Trophoblast cell (in vitro differentiated cells and primary cell): ENCODE measurements around the gene CENPE.

Experiments used
- DNase-seq, 2 donors: peaks; one replicate each; pipeline ENCODE4 v3.0.0-alpha.2; 2016
- H2AFZ ChIP-seq: 2 replicates; pipeline ENCODE4 v1.6.1; 2013; ENCODE audit warnings: low read length, moderate library complexity, mild to moderate bottlenecking; ENCODE audit not compliant: insufficient read depth, poor library complexity
- H2AK5ac ChIP-seq: 2 replicates; pipeline ENCODE4 v1.6.1; 2013; ENCODE audit warnings: mild to moderate bottlenecking, low read length
- H2BK120ac ChIP-seq: 2 replicates; pipeline ENCODE4 v1.6.1; 2013; ENCODE audit warnings: low read length, mild to moderate bottlenecking, moderate library complexity; ENCODE audit not compliant: insufficient read depth, poor library complexity
- H2BK12ac ChIP-seq: 2 replicates; pipeline ENCODE4 v1.6.1; 2013; ENCODE audit warnings: mild to moderate bottlenecking, low read length, moderate library complexity
- H2BK5ac ChIP-seq: 2 replicates; pipeline ENCODE4 v1.6.1; 2013; ENCODE audit warnings: low read length, low read depth, moderate library complexity, mild to moderate bottlenecking; ENCODE audit not compliant: poor library complexity
- H3K14ac ChIP-seq: 2 replicates; pipeline ENCODE4 v1.6.1; 2013; ENCODE audit warnings: mild to moderate bottlenecking, low read length
- H3K18ac ChIP-seq: 2 replicates; pipeline ENCODE4 v1.6.1; 2013; ENCODE audit warnings: mild to moderate bottlenecking, low read length
- H3K23ac ChIP-seq: 2 replicates; pipeline ENCODE4 v1.6.1; 2013; ENCODE audit warnings: low read length
- H3K27ac ChIP-seq: 2 replicates; pipeline ENCODE4 v1.5.1; 2013; ENCODE audit warnings: low read depth, mild to moderate bottlenecking, inconsistent platforms, low read length, moderate library complexity
- H3K27me3 ChIP-seq: 2 replicates; pipeline ENCODE4 v1.6.1; 2013; ENCODE audit warnings: inconsistent platforms, mild to moderate bottlenecking, low read length, moderate library complexity; ENCODE audit not compliant: insufficient read depth
- H3K36me3 ChIP-seq, 2 experiments: 1 replicate in 1 of 2; 2 replicates in 1 of 2; pipeline ENCODE4 v1.6.1; 2013; ENCODE audit warnings: low read length in 2 of 2, mild to moderate bottlenecking in 2 of 2, moderate library complexity in 1 of 2; ENCODE audit not compliant: insufficient read depth in 2 of 2, control insufficient read depth in 1 of 2
- H3K4ac ChIP-seq: 2 replicates; pipeline ENCODE4 v1.6.1; 2013; ENCODE audit warnings: low read depth, mild to moderate bottlenecking, low read length, moderate library complexity
- H3K4me1 ChIP-seq, 2 experiments: 1 replicate in 1 of 2; 2 replicates in 1 of 2; pipeline ENCODE4 v1.6.1; 2013; ENCODE audit warnings: low read length in 2 of 2, mild to moderate bottlenecking in 2 of 2, moderate library complexity in 1 of 2; ENCODE audit not compliant: insufficient read depth in 2 of 2, control insufficient read depth in 1 of 2
- H3K4me2 ChIP-seq: 2 replicates; pipeline ENCODE4 v1.6.1; 2013; ENCODE audit warnings: inconsistent platforms, mild to moderate bottlenecking, low read length, moderate library complexity
- H3K4me3 ChIP-seq: 2 replicates; pipeline ENCODE4 v1.5.1; 2013; ENCODE audit warnings: mild to moderate bottlenecking, low read depth, low read length, inconsistent platforms
- H3K79me1 ChIP-seq: one replicate; pipeline ENCODE4 v1.6.1; 2013; ENCODE audit warnings: low read length
- H3K79me2 ChIP-seq: 2 replicates; pipeline ENCODE4 v1.6.1; 2013; ENCODE audit warnings: low read length, mild to moderate bottlenecking; ENCODE audit not compliant: control insufficient read depth, insufficient read depth, poor library complexity
- H3K9ac ChIP-seq: 2 replicates; pipeline ENCODE4 v1.6.1; 2013; ENCODE audit warnings: mild to moderate bottlenecking, low read length
- H3K9me3 ChIP-seq: 2 replicates; pipeline ENCODE4 v1.6.1; 2013; ENCODE audit warnings: low read depth, mild to moderate bottlenecking, control low read depth, inconsistent platforms, low read length; ENCODE audit not compliant: insufficient read depth
- H4K12ac ChIP-seq: 2 replicates; pipeline ENCODE4 v1.6.1; 2013; ENCODE audit warnings: low read depth, mild to moderate bottlenecking, low read length, moderate library complexity
- H4K8ac ChIP-seq: 2 replicates; pipeline ENCODE4 v1.6.1; 2013; ENCODE audit warnings: low read depth, mild to moderate bottlenecking, low read length, moderate library complexity
- H4K91ac ChIP-seq: one replicate; pipeline ENCODE4 v1.6.1; 2013; ENCODE audit warnings: low read depth, mild to moderate bottlenecking, low read length, moderate library complexity
- WGBS: extraction: QIAGEN DNeasy Blood & Tissue Kit; methylation state at CpG from one replicate; pipeline ENCODE4 v1.1.7; 2013; ENCODE audit warnings: missing lambda C conversion rate; ENCODE audit not compliant: insufficient read length, insufficient coverage; ENCODE audit errors: extremely low coverage; 5-methylcytosine and 5-hydroxymethylcytosine counted together

CENPE gene

DNA sequence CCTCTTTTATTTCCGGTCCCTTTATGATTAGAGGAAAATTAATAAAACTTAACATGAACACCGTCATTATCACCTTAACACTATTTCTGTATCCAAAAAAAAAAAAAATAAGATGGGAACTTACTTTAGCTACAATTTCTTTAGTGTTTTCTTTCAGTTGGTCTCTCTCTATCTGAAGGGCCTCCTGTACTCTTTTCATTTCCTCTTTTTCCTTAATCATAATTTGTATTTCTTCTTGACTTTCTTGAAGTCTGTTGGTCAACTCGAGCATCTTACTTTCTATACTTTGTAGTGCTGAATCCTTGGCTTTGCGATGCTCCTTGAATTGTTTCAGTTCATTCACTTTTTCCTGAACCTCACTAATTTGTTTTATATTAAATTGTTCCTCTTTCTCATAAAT lies 53.2 kb downstream of the CENPE start:
- H3K4me2 ChIP-seq: no peak overlapping the region
- H2BK120ac ChIP-seq: no peak overlapping the region
- no peak overlapping the region for H2AFZ ChIP-seq

DNA sequence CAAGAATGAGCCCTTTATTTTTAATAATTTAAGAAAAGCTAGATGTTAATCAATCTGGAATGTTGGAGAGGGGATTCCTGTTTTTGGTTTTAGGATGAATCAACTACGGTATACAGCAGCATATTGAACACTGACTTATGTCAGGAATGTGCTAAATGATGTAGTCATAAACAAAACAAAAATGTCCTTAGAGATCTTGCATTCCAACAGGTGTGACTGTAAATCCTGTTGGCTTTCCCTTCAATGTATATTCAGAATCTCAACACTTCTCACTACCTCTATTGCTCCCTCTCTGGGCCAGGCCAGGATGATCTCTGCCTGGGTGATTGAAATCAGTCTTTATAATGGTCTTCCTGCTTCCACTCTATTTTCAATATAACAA lies 60.7 kb downstream of the CENPE start:
- Histone ChIP-seq H3K79me1 (no peaks in the 10 kb centered on the region), H2BK120ac (no peak overlapping the region), H2AK5ac (no peak overlapping the region), H3K36me3 (peaks cover 0 to 12% of the 10 kb centered on the region in 2 experiments), H4K91ac (no peak overlapping the region), H3K9ac (no peak overlapping the region), H3K4me3 (no peak overlapping the region), H3K9me3 (no peaks in the 10 kb centered on the region), H3K14ac (no peak overlapping the region), H2BK12ac (no peak overlapping the region), H2BK5ac (no peak overlapping the region), H3K27me3 (no peaks in the 10 kb centered on the region), H3K27ac (no peak overlapping the region), H2AFZ (no peak overlapping the region), H3K23ac (no peak overlapping the region), H4K12ac (no peak overlapping the region), H3K4ac (no peak overlapping the region), H3K79me2 (no peaks in the 10 kb centered on the region), H3K4me2 (no peak overlapping the region), H3K18ac (no peak overlapping the region), H3K4me1 (no peaks in the 10 kb centered on the region), H4K8ac (no peak overlapping the region)
- no CpG with 5 or more reads among the region's 1 CpG for WGBS
- peak in 1 of 2 donors; percentile 67 for DNase-seq

More for the DNA sequence above, 53.2 kb downstream of the CENPE start:
- Histone ChIP-seq H3K79me1 (no peaks in the 10 kb centered on the region), H4K12ac (no peak overlapping the region), H2BK12ac (no peak overlapping the region), H2AK5ac (no peak overlapping the region), H2BK5ac (no peak overlapping the region), H3K23ac (no peak overlapping the region), H3K14ac (no peak overlapping the region), H3K18ac (no peak overlapping the region), H3K36me3 (peaks cover 5 to 6% of the 10 kb centered on the region in 2 experiments), H3K4ac (no peak overlapping the region), H3K4me3 (no peak overlapping the region), H3K4me1 (no peaks in the 10 kb centered on the region), H4K91ac (no peak overlapping the region), H4K8ac (no peak overlapping the region), H3K27me3 (no peaks in the 10 kb centered on the region), H3K9me3 (no peaks in the 10 kb centered on the region), H3K9ac (no peak overlapping the region), H3K79me2 (no peaks in the 10 kb centered on the region), H3K27ac (no peak overlapping the region)
- no peak for DNase-seq
- no CpG with 5 or more reads among the region's 4 CpGs for WGBS

DNA sequence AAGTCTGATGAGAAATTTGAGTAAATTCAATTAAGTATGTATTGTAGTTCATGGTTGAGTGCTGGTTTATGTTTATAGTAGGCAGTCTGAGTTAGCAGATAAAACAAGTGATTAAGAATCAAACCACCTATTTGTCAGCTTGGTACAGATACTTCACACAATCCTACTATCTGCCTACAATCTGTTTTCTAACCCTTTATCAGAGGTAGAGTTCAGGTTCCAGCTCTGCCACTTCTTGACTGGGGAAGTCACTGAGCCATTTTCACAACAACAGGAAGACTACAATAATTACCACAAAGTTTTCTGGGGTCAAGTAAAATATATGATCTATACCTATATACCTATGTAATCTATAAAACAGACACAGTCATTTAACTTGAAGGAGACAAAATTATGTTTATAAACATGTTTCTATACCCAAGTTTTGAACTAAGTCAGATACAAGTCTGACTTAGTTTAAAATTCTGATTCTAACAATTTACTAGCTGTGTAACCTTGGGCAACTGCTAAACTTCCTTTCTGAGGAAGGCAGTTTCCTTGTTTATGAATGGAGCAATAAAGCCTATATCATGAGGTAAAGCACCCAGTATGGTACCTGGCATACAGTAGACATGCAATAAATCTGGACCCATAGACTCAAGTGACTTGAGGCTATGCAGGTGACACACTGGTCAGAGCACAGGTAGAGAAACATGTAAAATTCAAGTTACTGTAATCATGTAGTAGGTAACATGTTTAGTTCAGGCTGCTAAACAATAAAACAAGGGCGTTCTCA lies 61.3 kb downstream of the CENPE start:
- H3K23ac ChIP-seq: no peak overlapping the region
- no peaks in the 10 kb centered on the region for H3K9me3 ChIP-seq
- no peak overlapping the region for H2BK5ac ChIP-seq
- H3K79me2 ChIP-seq: no peaks in the 10 kb centered on the region
- no peaks in the 10 kb centered on the region for H3K27me3 ChIP-seq
- no peak for DNase-seq
- H3K4me3 ChIP-seq: no peak overlapping the region
- no peak overlapping the region for H3K9ac ChIP-seq
- H4K8ac ChIP-seq: no peak overlapping the region
- H2AK5ac ChIP-seq: no peak overlapping the region
- H3K4ac ChIP-seq: no peak overlapping the region
- no peak overlapping the region for H3K4me2 ChIP-seq
- no peak overlapping the region for H3K27ac ChIP-seq
- no peak overlapping the region for H2AFZ ChIP-seq
- no peak overlapping the region for H3K18ac ChIP-seq
- no peak overlapping the region for H4K12ac ChIP-seq
- no peak overlapping the region for H2BK120ac ChIP-seq
- H3K14ac ChIP-seq: no peak overlapping the region
- H2BK12ac ChIP-seq: no peak overlapping the region
- WGBS: no CpG with 5 or more reads among the region's 1 CpG
- H3K79me1 ChIP-seq: no peaks in the 10 kb centered on the region
- H3K4me1 ChIP-seq: no peaks in the 10 kb centered on the region
- H3K36me3 ChIP-seq: peaks cover 0 to 12% of the 10 kb centered on the region in 2 experiments
- H4K91ac ChIP-seq: no peak overlapping the region

DNA sequence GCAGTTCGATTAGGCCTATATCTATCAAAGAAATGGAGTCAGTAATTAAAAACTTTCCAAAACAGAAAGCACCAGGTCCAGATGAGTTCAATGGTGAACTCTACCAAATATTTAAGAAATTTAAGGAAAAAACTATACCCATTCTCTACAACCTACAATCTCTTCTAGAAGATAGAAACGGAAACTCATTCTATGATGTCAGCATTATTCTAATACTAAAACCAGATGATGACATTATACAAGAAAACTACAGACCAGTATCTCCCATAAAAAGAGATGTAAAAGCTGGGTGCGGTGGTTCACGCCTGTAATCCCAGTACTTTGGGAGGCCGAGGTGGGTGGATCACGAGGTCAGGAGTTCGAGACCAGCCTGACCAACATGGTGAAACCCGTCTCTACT lies 69.0 kb downstream of the CENPE start:
- Histone ChIP-seq H4K91ac (no peak overlapping the region), H3K27me3 (no peaks in the 10 kb centered on the region), H2AK5ac (no peak overlapping the region), H2BK12ac (no peak overlapping the region), H3K9me3 (no peaks in the 10 kb centered on the region), H3K18ac (no peak overlapping the region), H3K4me2 (no peak overlapping the region), H2AFZ (no peak overlapping the region), H3K9ac (no peak overlapping the region), H3K79me1 (no peaks in the 10 kb centered on the region), H3K79me2 (no peaks in the 10 kb centered on the region), H3K14ac (no peak overlapping the region), H3K36me3 (peaks cover 0 to 5% of the 10 kb centered on the region in 2 experiments), H3K4ac (no peak overlapping the region), H2BK120ac (no peak overlapping the region), H2BK5ac (no peak overlapping the region), H4K12ac (no peak overlapping the region), H3K27ac (no peak overlapping the region), H3K23ac (no peak overlapping the region), H3K4me3 (no peak overlapping the region), H3K4me1 (no peaks in the 10 kb centered on the region), H4K8ac (no peak overlapping the region)
- no CpG with 5 or more reads among the region's 8 CpGs for WGBS
- no peak for DNase-seq
